Mesodermal cell (in vitro differentiated cells): ENCODE data around the gene MYBPC2. TPM values are rescaled to one million over a fixed set of nuclear protein-coding genes. Genes with fewer than 3 reads are reported as not detected.
"Not testable (repeated sequence)": the region's sequence is repeated elsewhere in the genome, so short reads cannot be mapped to it uniquely, and the experiment has no call there.

Source experiments
- H3K27ac ChIP-seq: 2 replicates; pipeline ENCODE4 v1.7.0; 2013; ENCODE audit warnings: mild to moderate bottlenecking, low read depth, low read length, moderate library complexity; ENCODE audit not compliant: severe bottlenecking
- H3K36me3 ChIP-seq: 2 replicates; pipeline ENCODE4 v1.7.1; 2013; ENCODE audit warnings: mild to moderate bottlenecking, low read length, moderate library complexity; ENCODE audit not compliant: control insufficient read depth, insufficient read depth
- H3K4me1 ChIP-seq: one replicate; pipeline ENCODE4 v1.7.1; 2013; ENCODE audit warnings: mild to moderate bottlenecking, low read length; ENCODE audit not compliant: insufficient read depth, control insufficient read depth, poor library complexity, severe bottlenecking
- H3K4me3 ChIP-seq: 2 replicates; pipeline ENCODE4 v1.7.0; 2013; ENCODE audit warnings: low read length, control low read depth, mild to moderate bottlenecking; ENCODE audit not compliant: insufficient read depth, poor library complexity, severe bottlenecking; ENCODE audit errors: extremely low read depth
- H3K9me3 ChIP-seq: 2 replicates; pipeline ENCODE4 v1.7.1; 2013; ENCODE audit warnings: mild to moderate bottlenecking, low read length, moderate library complexity; ENCODE audit not compliant: control insufficient read depth
- WGBS, 2 experiments: methylation state at CpG; one replicate each; pipeline ENCODE4 v1.1.5; 2013; ENCODE audit warnings: missing lambda C conversion rate in 2 of 2; ENCODE audit not compliant: insufficient coverage in 2 of 2; 5-methylcytosine and 5-hydroxymethylcytosine counted together
- polyA plus RNA-seq, 2 experiments: library from polyadenylated mRNA; stranded (reverse); fragments of 50-300 nt; gene quantifications; one replicate each; pipeline ENCODE4 v1.2.3, GENCODE V29; 2013

Gene MYBPC2
- polyA plus RNA-seq (2013, experiment 1 of 2) = 0.18 TPM
- polyA plus RNA-seq (2013, experiment 2 of 2) = 0.81 TPM

DNA sequence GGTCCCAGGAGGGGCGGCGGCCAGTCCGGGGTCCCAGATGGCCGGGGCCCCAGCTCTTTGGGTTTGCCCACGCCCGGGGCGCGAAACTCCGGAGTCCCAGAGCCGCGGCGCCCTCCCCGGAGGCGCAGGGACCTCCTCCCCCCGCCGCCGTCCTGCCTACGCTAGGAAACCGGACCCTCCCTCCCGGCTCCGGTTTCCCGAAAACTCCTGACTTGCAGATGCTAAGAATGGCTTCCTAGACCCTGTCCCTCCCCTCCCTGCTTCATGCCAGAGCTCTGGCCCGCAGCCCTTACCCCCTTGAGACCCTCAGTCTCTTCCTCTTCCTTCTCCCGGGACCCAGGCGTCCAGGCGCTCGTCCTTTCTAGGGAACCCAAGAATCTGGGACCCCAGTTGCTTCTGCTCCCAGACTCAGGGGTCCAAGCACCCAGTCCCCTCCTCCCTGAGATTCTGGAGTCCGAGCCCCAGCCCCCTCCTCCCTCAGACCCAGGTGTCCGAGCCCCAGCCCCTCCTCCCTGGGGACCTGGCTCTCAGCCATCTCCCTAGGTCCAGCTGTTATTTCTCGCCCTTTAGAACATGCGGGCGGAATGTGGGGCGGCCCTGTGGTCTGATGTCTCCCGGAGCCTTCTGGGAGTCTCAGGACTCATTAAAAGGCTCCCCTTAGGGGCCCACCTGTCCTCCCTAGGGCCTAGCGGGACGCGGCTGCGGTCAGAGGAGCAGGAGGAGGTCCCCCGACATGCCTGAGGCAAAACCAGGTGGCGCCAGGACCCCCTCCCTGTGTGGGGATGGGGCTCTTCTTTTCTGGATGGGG is at the start of gene MYBPC2:
TSS of gene MYBPC2 (plus strand) at position 672 of the 808 bp plus-strand sequence. CDS start at position 734, 62 bp downstream.
- peak within 1 kb of the TSS; percentile 50 for H3K4me3 ChIP-seq
- peak within 1 kb of the TSS; percentile 10 for H3K27ac ChIP-seq
- no peaks in the 10 kb centered on the region for H3K36me3 ChIP-seq
- no peaks in the 10 kb centered on the region for H3K9me3 ChIP-seq
- WGBS, 2 experiments = 16% methylated on average over 33 to 34 of the region's 40 CpGs
- peaks cover 3% of the 10 kb centered on the region for H3K4me1 ChIP-seq

DNA sequence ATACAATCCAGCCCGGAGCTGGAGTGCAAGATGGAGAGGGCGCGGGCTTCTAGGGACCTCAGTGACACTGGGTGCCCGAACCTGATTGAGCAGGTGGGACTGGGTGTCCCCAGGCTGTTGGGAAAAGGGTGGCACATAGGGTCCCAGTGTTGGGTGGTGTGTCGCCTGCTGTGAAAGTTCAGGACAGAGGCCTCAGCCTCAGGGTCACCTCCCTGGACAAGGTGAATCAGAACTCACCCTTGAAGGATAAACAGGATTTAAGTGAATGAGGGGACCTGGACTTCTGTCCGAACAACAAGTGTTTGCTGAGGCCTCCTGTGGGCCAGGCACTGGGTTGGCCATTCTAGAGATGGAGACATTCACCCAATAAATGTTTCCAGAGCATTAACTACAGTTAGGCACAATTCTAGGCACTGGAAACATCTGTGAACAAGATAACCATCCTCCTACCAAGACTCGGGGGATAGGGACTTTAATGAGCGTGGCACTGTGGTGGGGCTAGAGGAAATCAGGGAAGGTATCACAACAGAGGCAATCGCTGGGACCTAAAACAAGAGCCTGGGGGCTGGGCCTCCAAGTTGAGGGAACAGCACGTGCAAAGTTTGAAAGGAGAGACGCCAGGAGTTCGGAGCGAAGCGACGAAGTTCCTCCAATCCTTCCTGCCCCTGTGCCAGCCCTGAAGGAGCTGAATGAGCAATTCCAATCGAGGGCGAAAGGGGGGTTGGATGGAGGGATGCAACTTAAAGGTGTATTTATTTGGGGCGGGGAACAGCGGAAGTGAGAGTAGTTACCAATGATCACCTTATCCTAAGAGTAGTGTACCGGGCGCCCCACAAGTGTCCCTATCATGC is 49.5 kb upstream of the MYBPC2 start:
- H3K36me3 ChIP-seq = peaks cover 57% of the 10 kb centered on the region
- 47 to 56% methylated on average over 14 to 15 of the region's 21 CpGs for WGBS, 2 experiments
- peak overlapping the region; percentile 72 for H3K4me3 ChIP-seq
- H3K27ac ChIP-seq = peak overlapping the region; percentile 66
- no peaks in the 10 kb centered on the region for H3K9me3 ChIP-seq
- H3K4me1 ChIP-seq = no peaks in the 10 kb centered on the region

DNA sequence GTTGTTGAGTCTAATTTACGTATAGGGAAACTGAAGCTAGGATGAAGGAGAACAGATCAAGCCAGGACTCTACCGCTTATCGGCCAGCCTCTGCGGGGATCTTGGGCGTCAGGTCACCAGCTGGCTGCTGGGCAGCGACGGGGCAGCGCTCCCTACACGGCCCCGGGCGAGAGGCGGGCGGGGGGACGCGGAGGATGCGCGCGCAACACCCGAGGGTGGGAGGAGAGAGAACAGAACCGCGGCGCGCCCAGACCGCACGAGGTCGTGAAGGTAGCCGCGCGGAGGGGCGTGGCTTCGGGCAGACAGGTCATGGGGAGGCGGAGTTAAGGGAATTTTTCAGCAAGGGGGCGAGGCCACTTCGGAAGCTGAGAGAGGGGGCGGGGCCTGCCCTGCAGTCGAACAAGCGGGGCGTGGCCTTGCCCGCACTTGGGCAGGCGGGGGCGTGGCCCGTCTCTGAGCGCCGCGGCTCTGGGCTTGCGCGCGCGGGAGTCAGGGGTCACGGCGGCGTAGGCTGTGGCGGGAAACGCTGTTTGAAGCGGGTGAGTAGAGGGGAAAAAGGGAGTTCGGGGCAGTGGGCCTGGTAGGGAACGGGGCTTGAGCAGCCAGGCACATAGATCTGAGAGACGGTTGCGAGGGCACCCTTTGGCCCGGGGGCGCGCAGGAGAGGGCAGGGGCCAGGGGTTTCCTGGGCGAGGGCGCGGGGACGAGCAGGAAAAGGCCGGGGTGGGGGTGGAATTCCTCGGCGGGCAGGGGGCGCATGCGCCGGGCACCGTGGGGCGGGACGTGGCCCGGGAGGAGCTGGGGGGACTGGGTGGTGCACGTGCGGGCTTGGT is 48.6 kb upstream of the MYBPC2 start, which contains the start of gene POLD1:
TSS of gene POLD1 (plus strand) at position 496 of the 833 bp plus-strand sequence. CDS start 14,505 bp downstream, outside the sequence.
- H3K4me1 ChIP-seq = no peaks in the 10 kb centered on the region
- H3K36me3 ChIP-seq = peaks cover 57% of the 10 kb centered on the region
- peak within 1 kb of the TSS; percentile 86 for H3K27ac ChIP-seq
- 0 to 1% methylated on average over 40 to 62 of the region's 78 CpGs for WGBS, 2 experiments
- H3K4me3 ChIP-seq = peak within 1 kb of the TSS; percentile 72
- H3K9me3 ChIP-seq = peaks cover 3% of the 10 kb centered on the region

DNA sequence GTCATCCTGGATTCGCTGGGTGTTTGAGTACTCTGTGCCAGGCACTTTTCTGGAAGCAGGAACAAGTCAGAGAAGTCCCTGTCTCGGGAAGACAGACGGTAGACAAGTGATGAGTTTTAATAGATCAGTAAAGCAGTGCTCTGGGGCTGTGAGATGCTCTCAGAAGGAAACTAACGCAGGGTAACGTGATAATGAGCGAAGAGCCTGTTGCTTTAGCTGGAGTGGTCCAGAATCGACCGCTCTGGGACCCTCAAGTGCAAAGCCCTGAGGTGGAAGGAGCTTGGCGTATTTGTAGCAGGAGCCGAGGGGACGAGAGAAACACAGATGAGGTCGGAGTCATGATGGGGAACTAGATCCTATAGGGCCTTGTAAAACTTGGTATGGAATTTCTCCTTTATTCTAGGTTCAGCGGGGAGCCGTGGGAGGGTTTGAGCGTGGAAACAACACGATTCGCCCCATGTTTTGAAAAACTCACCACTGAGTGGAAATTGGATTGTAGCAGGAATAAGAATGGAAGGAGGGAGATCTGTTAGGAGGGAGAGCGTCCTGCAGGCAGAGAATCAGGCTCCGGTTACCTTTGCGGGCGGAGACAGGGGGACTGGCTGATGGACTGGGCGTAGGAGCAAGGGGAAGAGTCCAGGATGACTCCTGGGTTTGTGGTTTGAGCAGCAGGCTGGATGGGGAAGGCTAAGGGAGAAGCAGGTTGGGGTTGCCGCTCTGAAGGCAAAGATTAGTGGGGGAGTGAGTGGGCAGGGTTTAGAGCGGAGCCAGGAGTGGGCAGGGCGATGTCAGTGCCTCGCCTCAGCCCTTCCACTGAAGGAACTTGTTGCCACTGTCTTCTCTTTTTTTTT is 47.8 kb upstream of the MYBPC2 start:
- Histone ChIP-seq H3K4me3 (peak overlapping the region; percentile 72), H3K36me3 (peaks cover 55% of the 10 kb centered on the region), H3K9me3 (peaks cover 6% of the 10 kb centered on the region), H3K27ac (peak overlapping the region; percentile 86), H3K4me1 (no peaks in the 10 kb centered on the region)
- 17 to 25% methylated on average over 22 to 25 of the region's 26 CpGs for WGBS, 2 experiments

DNA sequence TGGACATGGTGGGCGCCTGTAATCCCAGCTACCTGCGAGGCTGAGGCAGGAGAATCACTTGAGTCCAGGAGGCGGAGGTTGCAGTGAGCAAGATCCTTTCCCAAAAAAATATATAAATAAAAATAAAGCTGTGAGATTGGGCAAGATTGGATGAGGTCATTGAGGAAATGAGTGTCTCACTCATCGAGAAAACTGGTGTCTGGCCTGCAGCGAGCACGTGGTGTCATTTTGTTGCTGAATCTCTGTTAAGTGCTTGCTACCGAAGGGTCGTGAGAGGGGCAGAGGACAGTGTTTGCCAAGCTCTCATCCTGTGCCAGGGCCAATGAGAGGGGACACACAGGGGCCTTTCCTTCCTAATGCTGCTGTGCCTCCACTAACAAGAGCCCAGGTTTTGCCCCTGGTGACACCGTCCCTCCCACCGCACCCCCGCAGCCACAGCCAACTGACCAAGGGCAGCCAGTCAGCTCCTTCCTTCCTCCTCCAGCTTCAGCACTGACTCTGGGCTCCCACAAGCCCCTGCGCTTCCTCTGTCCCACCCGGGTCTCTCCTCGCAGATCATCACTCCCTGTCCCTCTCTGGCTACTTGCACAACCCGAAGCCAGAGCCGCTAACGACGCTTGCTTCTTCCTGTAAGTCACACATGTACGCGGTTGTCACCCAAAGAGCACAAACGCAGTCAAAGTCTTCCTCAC is 45.4 kb upstream of the MYBPC2 start:
- 92 to 94% methylated on average over 18 of the region's 21 CpGs for WGBS, 2 experiments
- Histone ChIP-seq H3K36me3 (peaks cover 48% of the 10 kb centered on the region), H3K27ac (no peak overlapping the region), H3K9me3 (peaks cover 6% of the 10 kb centered on the region), H3K4me1 (no peaks in the 10 kb centered on the region), H3K4me3 (no peak overlapping the region)

DNA sequence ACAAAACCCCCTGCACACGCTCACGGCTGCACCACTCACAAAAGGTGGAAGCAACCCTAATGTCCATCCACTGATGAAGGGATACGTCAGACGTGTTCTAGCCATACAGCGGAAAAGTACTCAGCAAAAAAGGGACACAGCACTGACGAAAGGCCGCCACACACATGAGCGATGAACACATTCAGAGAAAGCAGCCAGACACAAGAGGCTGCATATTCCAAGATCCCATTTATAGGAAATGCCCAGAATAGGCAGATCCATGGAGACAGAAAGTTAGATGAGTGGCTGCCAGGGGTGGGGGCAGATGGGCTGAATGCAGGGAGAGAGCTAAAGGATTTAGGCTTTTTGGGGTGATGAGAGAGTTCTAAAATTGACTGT is 44.8 kb upstream of the MYBPC2 start:
- Histone ChIP-seq H3K9me3 (peaks cover 6% of the 10 kb centered on the region), H3K36me3 (peaks cover 47% of the 10 kb centered on the region), H3K4me3 (no peak overlapping the region), H3K4me1 (no peaks in the 10 kb centered on the region), H3K27ac (no peak overlapping the region)
- WGBS, 2 experiments = 90 to 97% methylated on average over 8 of the region's 8 CpGs

DNA sequence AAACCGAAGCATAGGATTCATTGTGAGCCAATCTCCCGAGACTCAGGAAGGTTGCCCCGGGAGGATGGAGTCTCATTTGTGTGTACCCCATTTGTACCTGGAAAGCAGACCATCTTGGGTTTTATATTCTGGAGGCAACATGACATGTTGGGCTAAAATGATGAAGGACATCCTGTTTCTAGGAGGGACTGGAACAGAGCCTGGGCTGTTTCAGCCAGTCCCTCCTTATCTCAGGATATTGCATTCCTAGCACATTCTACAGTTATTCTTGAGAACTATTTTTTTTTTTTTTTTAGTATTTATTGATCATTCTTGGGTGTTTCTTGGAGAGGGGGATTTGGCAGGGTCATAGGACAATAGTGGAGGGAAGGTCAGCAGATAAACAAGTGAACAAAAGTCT is 42.4 kb upstream of the MYBPC2 start:
- WGBS, 2 experiments = 94 to 95% methylated on average over 3 of the region's 3 CpGs
- not testable (repeated sequence) for H3K9me3 ChIP-seq, H3K4me3 ChIP-seq, H3K4me1 ChIP-seq, H3K27ac ChIP-seq
- peaks cover 66% of the 10 kb centered on the region for H3K36me3 ChIP-seq

DNA sequence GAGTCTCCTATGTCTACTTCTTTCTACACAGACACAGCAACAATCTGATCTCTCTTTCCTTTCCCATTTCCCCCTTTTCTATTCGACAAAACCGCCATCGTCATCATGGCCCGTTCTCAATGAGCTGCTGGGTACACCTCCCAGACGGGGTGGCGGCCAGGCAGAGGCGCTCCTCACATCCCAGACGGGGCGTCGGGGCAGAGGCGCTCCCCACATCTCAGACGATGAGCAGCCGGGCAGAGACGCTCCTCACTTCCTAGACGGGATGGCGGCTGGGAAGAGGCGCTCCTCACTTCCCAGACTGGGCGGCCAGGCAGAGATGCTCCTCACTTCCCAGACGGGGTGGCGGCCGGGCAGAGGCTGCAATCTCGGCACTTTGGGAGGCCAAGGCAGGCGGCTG is 41.7 kb upstream of the MYBPC2 start:
- not testable (repeated sequence) for H3K9me3 ChIP-seq, H3K27ac ChIP-seq, H3K4me3 ChIP-seq, H3K4me1 ChIP-seq
- WGBS, 2 experiments = 97 to 100% methylated on average over 12 to 16 of the region's 23 CpGs
- peaks cover 73% of the 10 kb centered on the region for H3K36me3 ChIP-seq

DNA sequence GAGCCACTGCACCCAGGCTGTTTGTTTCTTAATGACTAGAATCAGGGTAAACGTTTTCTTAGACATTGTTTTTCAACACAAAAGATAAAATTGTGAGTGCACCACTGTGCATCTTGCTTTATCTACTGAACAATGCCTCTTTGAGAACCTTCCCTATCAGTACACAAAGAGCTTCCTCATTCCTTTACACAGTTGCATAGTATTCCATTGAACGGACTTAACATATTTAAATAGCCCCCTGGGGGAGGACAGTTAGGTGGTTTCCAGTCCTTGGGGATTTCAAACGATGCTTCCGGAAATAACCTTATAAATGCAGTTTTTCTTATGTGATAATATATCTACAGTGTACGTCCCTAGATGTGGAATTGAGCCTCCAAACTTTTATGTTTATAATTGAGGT is 39.9 kb upstream of the MYBPC2 start:
- H3K36me3 ChIP-seq = peaks cover 62% of the 10 kb centered on the region
- peaks cover 6% of the 10 kb centered on the region for H3K9me3 ChIP-seq
- H3K4me3 ChIP-seq = no peak overlapping the region
- WGBS, 2 experiments = 100% methylated on average over 1 of the region's 5 CpGs
- no peak overlapping the region for H3K27ac ChIP-seq
- no peaks in the 10 kb centered on the region for H3K4me1 ChIP-seq
